Endothelial cell of umbilical vein (primary cell): ENCODE measurements around the gene PIP5K1C. TPM values are rescaled to one million over a fixed set of nuclear protein-coding genes. Genes with fewer than 3 reads are reported as not detected.

Experiments
- BruUV-seq: library from RNA; stranded (reverse); fragments of 400-500 nt; replicated peaks from 2 replicates; lab custom pipeline; 2021; lab: Mats Ljungman, UMichigan
- CTCF ChIA-PET: fragments of 300-600, 350-600 bp; sonication (Branson Sonifier 250); formaldehyde crosslinking; loops from one replicate; lab custom pipeline; 2021; ENCODE audit warnings: antibody characterized with exemption, inconsistent platforms; lab: Charles Lee
- POLR2A ChIA-PET: fragments of 300-600, 350-600 bp; sonication (Branson Sonifier 250); formaldehyde crosslinking; loops from one replicate; lab custom pipeline; 2021; ENCODE audit warnings: antibody characterized with exemption, inconsistent platforms; lab: Charles Lee
- DNase-seq: peaks from one replicate; pipeline ENCODE4 v3.0.0-alpha.2; 2011; ENCODE audit warnings: low read depth, low spot score
- FAIRE-seq: peaks from 2 replicates; lab custom pipeline; 2011; peaks lifted over from hg19 to GRCh38; lab: Jason Lieb, UNC
- H2AFZ ChIP-seq: 2 replicates; pipeline ENCODE4 v1.6.0; 2012; ENCODE audit warnings: low read depth, low read length, control low read depth, inconsistent platforms
- H3K27ac ChIP-seq: 2 replicates; pipeline ENCODE4 v1.5.1; 2011; ENCODE audit warnings: low read depth, mild to moderate bottlenecking, control low read depth, low read length, moderate library complexity; ENCODE audit not compliant: insufficient read depth
- H3K27me3 ChIP-seq, 2 experiments: 2 replicates each; pipeline versions ENCODE4 v1.6.0 to v1.6.1; 2011; ENCODE audit warnings: low read length in 2 of 2, mixed read lengths in 1 of 2; ENCODE audit not compliant: control insufficient read depth in 2 of 2, insufficient read depth in 2 of 2
- H3K36me3 ChIP-seq, 2 experiments: 2 replicates in 1 of 2; 3 replicates in 1 of 2; pipeline ENCODE4 v1.5.1; 2011; ENCODE audit warnings: low read length in 2 of 2, mild to moderate bottlenecking in 1 of 2, moderate library complexity in 1 of 2; ENCODE audit not compliant: control insufficient read depth in 2 of 2, insufficient read depth in 2 of 2; ENCODE audit errors: extremely low read depth in 1 of 2
- H3K4me1 ChIP-seq: 3 replicates; pipeline ENCODE4 v1.5.1; 2011; ENCODE audit warnings: mild to moderate bottlenecking, low read length; ENCODE audit not compliant: control insufficient read depth, insufficient read depth; ENCODE audit errors: extremely low read depth
- H3K4me2 ChIP-seq: 2 replicates; pipeline ENCODE4 v1.6.1; 2011; ENCODE audit warnings: low read length, control low read depth, mixed read lengths; ENCODE audit not compliant: insufficient read depth
- H3K4me3 ChIP-seq, 3 experiments: fragments of 200-600 bp in 1 of 3; sonication (generic), shearing (Covaris generic) in 1 of 3; replicated peaks in 1 of 3; 2 replicates each; pipeline ENCODE4 v1.5.1; 2011 to 2016; ENCODE audit warnings: control low read depth in 3 of 3, low read length in 3 of 3, mild to moderate bottlenecking in 2 of 3, inconsistent platforms in 1 of 3, low read depth in 1 of 3, moderate library complexity in 1 of 3; ENCODE audit not compliant: insufficient read depth in 1 of 3
- H3K79me2 ChIP-seq: 2 replicates; pipeline ENCODE4 v1.6.0; 2012; ENCODE audit warnings: low read length, inconsistent platforms; ENCODE audit not compliant: control insufficient read depth, insufficient read depth
- H3K9ac ChIP-seq: replicated peaks from 2 replicates; pipeline ENCODE3; 2011; ENCODE audit warnings: low read length, control low read depth; ENCODE audit not compliant: insufficient read depth; ENCODE audit errors: extremely low read depth
- H3K9me1 ChIP-seq: replicated peaks from 3 replicates; pipeline ENCODE4 v1.6.0; 2011; ENCODE audit warnings: mild to moderate bottlenecking, low read length; ENCODE audit not compliant: control insufficient read depth, insufficient read depth; ENCODE audit errors: extremely low read depth
- H3K9me3 ChIP-seq: replicated peaks from 2 replicates; pipeline ENCODE4 v1.5.1; 2012; ENCODE audit warnings: low read length, inconsistent platforms; ENCODE audit not compliant: control insufficient read depth, insufficient read depth
- H4K20me1 ChIP-seq: replicated peaks from 2 replicates; pipeline ENCODE3; 2011; ENCODE audit warnings: mild to moderate bottlenecking, low read length; ENCODE audit not compliant: control insufficient read depth, insufficient read depth; ENCODE audit errors: extremely low read depth
- EZH2 ChIP-seq: IDR thresholded peaks from 2 replicates; pipeline ENCODE4 v1.6.1; 2012; ENCODE audit warnings: borderline replicate concordance, low read depth, mild to moderate bottlenecking, moderate library complexity, low read length, inconsistent platforms; ENCODE audit not compliant: severe bottlenecking
- FOS ChIP-seq: IDR thresholded peaks from 2 replicates; pipeline ENCODE4 v1.6.1; 2011; ENCODE audit warnings: mild to moderate bottlenecking, low read length, moderate library complexity, borderline replicate concordance; ENCODE audit not compliant: insufficient read depth
- GATA2 ChIP-seq: IDR thresholded peaks from 2 replicates; pipeline ENCODE4 v1.7.0; 2011; ENCODE audit warnings: low read depth, mild to moderate bottlenecking, moderate library complexity, mixed read lengths, low read length; ENCODE audit not compliant: insufficient read length, insufficient read depth
- JUN ChIP-seq: IDR thresholded peaks from 2 replicates; pipeline ENCODE4 v1.6.1; 2011; ENCODE audit warnings: borderline replicate concordance, low read depth; ENCODE audit not compliant: insufficient read length, insufficient read depth
- MYC ChIP-seq: IDR thresholded peaks from one replicate; pipeline ENCODE4 v1.6.1; 2011; ENCODE audit warnings: mild to moderate bottlenecking, low read depth, low read length
- POLR2A ChIP-seq: IDR thresholded peaks from 2 replicates; pipeline ENCODE4 v1.6.1; 2012; ENCODE audit warnings: low read depth, mild to moderate bottlenecking, control low read depth, low read length
- POLR2AphosphoS5 ChIP-seq: IDR thresholded peaks from 2 replicates; pipeline ENCODE4 v1.6.1; 2012; ENCODE audit warnings: low read depth, mild to moderate bottlenecking, control low read depth, low read length, moderate library complexity; ENCODE audit not compliant: insufficient read depth
- dilution Hi-C: fragments of 300-500 bp; cut with MboI; formaldehyde crosslinking; loops from one replicate; pipeline ENCODE4 v1.15.0; 2019; ENCODE audit warnings: low sequenced_read_pairs; ENCODE audit not compliant: extremely low pct_ligation_motif_present
- intact Hi-C: fragments of 100-400 bp; cut with micrococcal nuclease; formaldehyde crosslinking; loops from one replicate; pipeline ENCODE4 v1.10.0; 2022
- polyA plus RNA-seq, 4 experiments: library from polyadenylated mRNA; depleted of rRNA in 3 of 4; stranded (reverse) in 3 of 4; unstranded in 1 of 4; fragments of >200 nt; gene quantifications; 2 replicates each; pipeline versions ENCODE4 v1.2.1 to v1.2.3, GENCODE V29; 2011 to 2012; ENCODE audit warnings: missing spikeins in 1 of 4
- total RNA-seq: library from RNA; stranded (reverse); gene quantifications from 2 replicates; pipeline ENCODE4 v1.2.3, GENCODE V29; 2021
- TF ChIP-seq, protein P1 (sequence below), 2 donors: IDR thresholded peaks; 1 replicate in 1 of 2; 2 replicates in 1 of 2; pipeline ENCODE4 v1.5.1; 2011; ENCODE audit warnings: low read length in 2 of 2, mild to moderate bottlenecking in 2 of 2, moderate library complexity in 2 of 2, control low read depth in 1 of 2, inconsistent platforms in 1 of 2, low read depth in 1 of 2; ENCODE audit not compliant: insufficient read depth in 1 of 2; ENCODE audit errors: extremely low read depth in 1 of 2
- TF ChIP-seq, protein P2 (sequence below): IDR thresholded peaks from 2 replicates; pipeline ENCODE4 v1.6.1; 2011; ENCODE audit not compliant: insufficient read depth, insufficient read length

Gene PIP5K1C
- total and polyA plus RNA-seq, 2 donors (not counting 3 experiments of a cell fraction or from before 2014, with no cell fraction given): 31.6 to 79.5 TPM

DNA sequence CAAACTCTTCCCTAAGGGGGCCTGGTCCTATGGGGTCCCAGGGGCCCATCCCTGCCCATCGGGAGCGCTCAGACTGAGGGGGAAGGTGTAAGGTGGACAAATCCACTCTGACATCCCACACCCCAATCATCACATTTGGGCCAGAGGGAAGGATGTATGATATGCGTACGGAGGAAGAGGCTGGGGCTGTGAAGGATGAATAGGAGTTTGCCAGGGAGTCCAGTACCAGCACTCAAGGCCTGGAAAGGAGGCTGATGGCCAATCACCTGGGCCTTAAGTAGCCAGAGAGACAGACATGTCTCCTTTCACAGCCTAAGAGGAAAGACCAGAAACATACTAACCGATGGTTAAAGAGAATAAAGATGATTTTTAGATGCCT lies 22.8 kb upstream of the PIP5K1C start:
- dilution Hi-C loops (no loop called here), intact Hi-C loops (no loop called here)
- FAIRE-seq (no peak), DNase-seq (no peak)
- Histone ChIP-seq H3K27ac (no peak overlapping the region), H2AFZ (no peak overlapping the region), H3K9ac (no peak overlapping the region), H3K36me3 (no peaks in the 10 kb centered on the region), H3K4me2 (no peak overlapping the region), H3K9me1 (no peaks in the 10 kb centered on the region), H3K4me1 (no peaks in the 10 kb centered on the region), H3K9me3 (no peaks in the 10 kb centered on the region), H3K27me3 (peaks cover 20 to 27% of the 10 kb centered on the region in 2 experiments), H4K20me1 (no peaks in the 10 kb centered on the region), H3K79me2 (no peaks in the 10 kb centered on the region), H3K4me3 (no peak overlapping the region)
- CTCF ChIA-PET: interaction anchor here (1.4 kb wide), 1 partner anchor 99 kb away, joined by 5 read pairs; no protein-coding TSS in a partner anchor
- POLR2A ChIA-PET: no interaction called here
- no TSS peak for BruUV-seq
- TF ChIP-seq MYC: no peak

DNA sequence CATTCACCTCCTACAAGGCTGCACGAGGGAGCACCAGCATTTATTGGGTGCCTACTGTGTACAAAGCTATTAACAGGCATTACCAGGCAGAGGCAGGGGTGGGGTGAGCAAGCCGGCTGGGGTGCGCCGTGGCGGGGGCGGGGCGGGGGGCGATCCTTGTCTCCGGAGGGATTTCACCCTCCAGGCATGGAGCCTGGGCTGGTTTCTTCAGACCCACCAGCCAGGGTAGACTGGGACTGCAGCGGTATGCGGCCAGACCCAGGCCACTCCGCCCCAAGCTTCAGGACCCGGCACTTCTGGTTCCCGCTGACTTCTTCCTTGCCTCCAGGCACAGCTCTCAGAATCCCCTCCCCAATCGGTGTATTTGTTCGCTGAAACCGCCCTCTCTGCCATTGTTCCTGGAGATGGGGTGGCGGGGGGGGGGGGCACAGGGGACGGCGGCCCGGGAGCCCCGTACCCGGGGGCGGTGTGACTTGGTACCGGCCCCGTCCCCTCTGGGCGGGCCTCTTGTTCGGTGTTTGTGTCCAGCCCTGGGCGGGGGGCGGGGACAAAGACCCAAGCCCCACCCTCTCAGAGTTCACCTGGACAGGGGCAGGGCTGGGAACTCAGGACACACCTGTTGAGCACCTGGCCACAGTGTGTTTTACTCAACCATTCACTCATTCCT lies 22.3 kb upstream of the PIP5K1C start:
- Histone ChIP-seq H3K27me3 (peaks cover 20 to 27% of the 10 kb centered on the region in 2 experiments), H3K27ac (no peak overlapping the region), H3K4me3 (no peak overlapping the region), H3K4me2 (no peak overlapping the region), H2AFZ (no peak overlapping the region), H3K4me1 (no peaks in the 10 kb centered on the region), H3K36me3 (no peaks in the 10 kb centered on the region), H3K9ac (no peak overlapping the region), H4K20me1 (no peaks in the 10 kb centered on the region), H3K9me3 (no peaks in the 10 kb centered on the region), H3K79me2 (no peaks in the 10 kb centered on the region), H3K9me1 (no peaks in the 10 kb centered on the region)
- intact Hi-C loops: no loop called here
- FAIRE-seq (no peak), DNase-seq (no peak)
- BruUV-seq: no TSS peak
- ChIA-PET POLR2A (no interaction called here), CTCF (interaction anchor here (1.4 kb wide), 1 partner anchor 99 kb away, joined by 5 read pairs; no protein-coding TSS in a partner anchor)
- TF ChIP-seq POLR2AphosphoS5 (no peak), JUN (no peak), GATA2 (no peak), POLR2A (no peak), MYC (no peak), FOS (no peak), EZH2 (no peak)
- TF ChIP-seq, protein P1, sequence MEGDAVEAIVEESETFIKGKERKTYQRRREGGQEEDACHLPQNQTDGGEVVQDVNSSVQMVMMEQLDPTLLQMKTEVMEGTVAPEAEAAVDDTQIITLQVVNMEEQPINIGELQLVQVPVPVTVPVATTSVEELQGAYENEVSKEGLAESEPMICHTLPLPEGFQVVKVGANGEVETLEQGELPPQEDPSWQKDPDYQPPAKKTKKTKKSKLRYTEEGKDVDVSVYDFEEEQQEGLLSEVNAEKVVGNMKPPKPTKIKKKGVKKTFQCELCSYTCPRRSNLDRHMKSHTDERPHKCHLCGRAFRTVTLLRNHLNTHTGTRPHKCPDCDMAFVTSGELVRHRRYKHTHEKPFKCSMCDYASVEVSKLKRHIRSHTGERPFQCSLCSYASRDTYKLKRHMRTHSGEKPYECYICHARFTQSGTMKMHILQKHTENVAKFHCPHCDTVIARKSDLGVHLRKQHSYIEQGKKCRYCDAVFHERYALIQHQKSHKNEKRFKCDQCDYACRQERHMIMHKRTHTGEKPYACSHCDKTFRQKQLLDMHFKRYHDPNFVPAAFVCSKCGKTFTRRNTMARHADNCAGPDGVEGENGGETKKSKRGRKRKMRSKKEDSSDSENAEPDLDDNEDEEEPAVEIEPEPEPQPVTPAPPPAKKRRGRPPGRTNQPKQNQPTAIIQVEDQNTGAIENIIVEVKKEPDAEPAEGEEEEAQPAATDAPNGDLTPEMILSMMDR (IDR thresholded peaks at IDR 0.05; ENCODE audit: extremely low read depth in 1 of 2, insufficient read depth in 1 of 2, low read depth in 1 of 2, low read length in 2 of 2): no peak
- TF ChIP-seq, protein P2, sequence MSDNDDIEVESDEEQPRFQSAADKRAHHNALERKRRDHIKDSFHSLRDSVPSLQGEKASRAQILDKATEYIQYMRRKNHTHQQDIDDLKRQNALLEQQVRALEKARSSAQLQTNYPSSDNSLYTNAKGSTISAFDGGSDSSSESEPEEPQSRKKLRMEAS: no peak
- dilution Hi-C loops: no loop called here
